ENCODE data around the gene OGFR. TPM values are rescaled to one million over a fixed set of nuclear protein-coding genes. Genes with fewer than 3 reads are reported as not detected.

The OGFR gene
- total RNA-seq, 1 donor from 2014 or later = 56.4 TPM

GRCh38 chr20:62792940-62793756, 11.5 kb upstream of the OGFR start:
- DNase-seq (ENCODE audit: low spot score) = no peak

GRCh38 chr20:62793757-62794006, 11.0 kb upstream of the OGFR start:
- peak overlapping the region; percentile 56 for H3K4me3 Mint-ChIP-seq
- intact Hi-C loops (cut with micrococcal nuclease) = loop anchor here (1.0 to 10.0 kb wide), 14 partner anchors 11 to 729 kb away; partner anchors contain the start of genes ADRM1, CABLES2, LSM14B and OGFR
- peaks cover 9% of the 10 kb centered on the region for H3K27me3 Mint-ChIP-seq (ENCODE audit: insufficient read depth)
- DNase-seq (ENCODE audit: low spot score) = no peak
- H3K27ac Mint-ChIP-seq = peak overlapping the region; percentile 67
- peaks cover 15% of the 10 kb centered on the region for H3K4me1 Mint-ChIP-seq (ENCODE audit: low read depth)
- H3K36me3 Mint-ChIP-seq (ENCODE audit: low read depth) = peaks cover 7% of the 10 kb centered on the region
- H3K9me3 Mint-ChIP-seq = no peaks in the 10 kb centered on the region

More at GRCh38 chr20:62792940-62793756, 11.5 kb upstream of the OGFR start:
- H3K27ac Mint-ChIP-seq = peak overlapping the region; percentile 86
- peaks cover 9% of the 10 kb centered on the region for H3K27me3 Mint-ChIP-seq (ENCODE audit: insufficient read depth)
- peaks cover 3% of the 10 kb centered on the region for H3K36me3 Mint-ChIP-seq (ENCODE audit: low read depth)
- H3K4me3 Mint-ChIP-seq = peak overlapping the region; percentile 15
- intact Hi-C loops (cut with micrococcal nuclease) = loop anchor here (5.0 to 10.0 kb wide), 3 partner anchors 71 to 728 kb away; partner anchors contain the start of genes OSBPL2 and TAF4
- peaks cover 15% of the 10 kb centered on the region for H3K4me1 Mint-ChIP-seq (ENCODE audit: low read depth)
- no peaks in the 10 kb centered on the region for H3K9me3 Mint-ChIP-seq

- intact Hi-C loops (cut with micrococcal nuclease) = loop anchor here (1.0 to 10.0 kb wide), 14 partner anchors 10 to 729 kb away; partner anchors contain the start of genes ADRM1, CABLES2, LSM14B and OGFR
- peaks cover 15% of the 10 kb centered on the region for H3K4me1 Mint-ChIP-seq (ENCODE audit: low read depth)
- H3K9me3 Mint-ChIP-seq = no peaks in the 10 kb centered on the region
- peak; percentile 96 for DNase-seq (ENCODE audit: low spot score)
- peak overlapping the region; percentile 81 for H3K4me3 Mint-ChIP-seq
- peaks cover 9% of the 10 kb centered on the region for H3K36me3 Mint-ChIP-seq (ENCODE audit: low read depth)
- peaks cover 9% of the 10 kb centered on the region for H3K27me3 Mint-ChIP-seq (ENCODE audit: insufficient read depth)
- H3K27ac Mint-ChIP-seq = peak overlapping the region; percentile 91
These were observed 10.5 kb upstream of the OGFR start for GRCh38 chr20:62794007-62794724.

- peaks cover 15% of the 10 kb centered on the region for H3K4me1 Mint-ChIP-seq (ENCODE audit: low read depth)
- H3K27me3 Mint-ChIP-seq (ENCODE audit: insufficient read depth) = peaks cover 5% of the 10 kb centered on the region
- peaks cover 16% of the 10 kb centered on the region for H3K36me3 Mint-ChIP-seq (ENCODE audit: low read depth)
- H3K27ac Mint-ChIP-seq = peak overlapping the region; percentile 91
- intact Hi-C loops (cut with micrococcal nuclease) = loop anchor here (2.0 to 10.0 kb wide), 6 partner anchors 132 to 730 kb away; partner anchors contain the start of genes CABLES2, DIDO1, LSM14B and OSBPL2
- DNase-seq (ENCODE audit: low spot score) = peak; percentile 62
- peak overlapping the region; percentile 81 for H3K4me3 Mint-ChIP-seq
- H3K9me3 Mint-ChIP-seq = no peaks in the 10 kb centered on the region
These were observed 9.4 kb upstream of the OGFR start for GRCh38 chr20:62795023-62795761.

GRCh38 chr20:62796699-62797491, 7.7 kb upstream of the OGFR start:
- Mint-ChIP-seq H3K27me3 (ENCODE audit: insufficient read depth) (no peaks in the 10 kb centered on the region), H3K4me3 (peak overlapping the region; percentile 87), H3K4me1 (ENCODE audit: low read depth) (peaks cover 8% of the 10 kb centered on the region), H3K9me3 (no peaks in the 10 kb centered on the region), H3K27ac (peak overlapping the region; percentile 83), H3K36me3 (ENCODE audit: low read depth) (peaks cover 22% of the 10 kb centered on the region)
- intact Hi-C loops (cut with micrococcal nuclease) = loop anchor here (1.0 to 10.0 kb wide), 4 partner anchors 11 to 732 kb away; partner anchors contain the start of genes DIDO1, OSBPL2 and TAF4
- no peak for DNase-seq (ENCODE audit: low spot score)

GRCh38 chr20:62797671-62798532, 6.7 kb upstream of the OGFR start:
- Mint-ChIP-seq H3K27ac (peak overlapping the region; percentile 63), H3K36me3 (ENCODE audit: low read depth) (peaks cover 22% of the 10 kb centered on the region), H3K27me3 (ENCODE audit: insufficient read depth) (no peaks in the 10 kb centered on the region), H3K9me3 (no peaks in the 10 kb centered on the region), H3K4me1 (ENCODE audit: low read depth) (peaks cover 8% of the 10 kb centered on the region), H3K4me3 (peak overlapping the region; percentile 87)
- DNase-seq (ENCODE audit: low spot score) = no peak
- intact Hi-C loops (cut with micrococcal nuclease) = loop anchor here (5.0 to 10.0 kb wide), 3 partner anchors 129 to 733 kb away; partner anchors contain the start of genes DIDO1, OSBPL2 and TAF4

GRCh38 chr20:62799036-62799435, 5.6 kb upstream of the OGFR start:
- intact Hi-C loops (cut with micrococcal nuclease) = loop anchor here (5.0 to 10.0 kb wide), 3 partner anchors 128 to 734 kb away; partner anchors contain the start of genes DIDO1, OSBPL2 and TAF4
- Mint-ChIP-seq H3K36me3 (ENCODE audit: low read depth) (peaks cover 22% of the 10 kb centered on the region), H3K4me3 (no peak overlapping the region)

GRCh38 chr20:62799459-62799858, 5.2 kb upstream of the OGFR start:
- intact Hi-C loops (cut with micrococcal nuclease) = loop anchor here (5.0 to 10.0 kb wide), 3 partner anchors 128 to 735 kb away; partner anchors contain the start of genes DIDO1, OSBPL2 and TAF4

More at GRCh38 chr20:62799036-62799435, 5.6 kb upstream of the OGFR start:
- Mint-ChIP-seq H3K27ac (no peak overlapping the region), H3K27me3 (ENCODE audit: insufficient read depth) (no peaks in the 10 kb centered on the region), H3K4me1 (ENCODE audit: low read depth) (peaks cover 3% of the 10 kb centered on the region), H3K9me3 (no peaks in the 10 kb centered on the region)
- no peak for DNase-seq (ENCODE audit: low spot score)

GRCh38 chr20:62799873-62800272, 4.8 kb upstream of the OGFR start:
- Mint-ChIP-seq H3K27ac (no peak overlapping the region), H3K36me3 (ENCODE audit: low read depth) (peaks cover 22% of the 10 kb centered on the region), H3K4me1 (ENCODE audit: low read depth) (peaks cover 6% of the 10 kb centered on the region), H3K4me3 (no peak overlapping the region), H3K27me3 (ENCODE audit: insufficient read depth) (no peaks in the 10 kb centered on the region), H3K9me3 (no peaks in the 10 kb centered on the region)
- DNase-seq (ENCODE audit: low spot score) = no peak
- intact Hi-C loops (cut with micrococcal nuclease) = loop anchor here (5.0 to 10.0 kb wide), 3 partner anchors 127 to 735 kb away; partner anchors contain the start of genes DIDO1, OSBPL2 and TAF4

More at GRCh38 chr20:62799459-62799858, 5.2 kb upstream of the OGFR start:
- Mint-ChIP-seq H3K36me3 (ENCODE audit: low read depth) (peaks cover 22% of the 10 kb centered on the region), H3K4me3 (no peak overlapping the region), H3K27ac (no peak overlapping the region), H3K4me1 (ENCODE audit: low read depth) (peaks cover 6% of the 10 kb centered on the region), H3K27me3 (ENCODE audit: insufficient read depth) (no peaks in the 10 kb centered on the region), H3K9me3 (no peaks in the 10 kb centered on the region)
- no peak for DNase-seq (ENCODE audit: low spot score)

GRCh38 chr20:62800314-62801259, 4.0 kb upstream of the OGFR start:
- peaks cover 6% of the 10 kb centered on the region for H3K4me1 Mint-ChIP-seq (ENCODE audit: low read depth)
- no peak overlapping the region for H3K27ac Mint-ChIP-seq
- H3K9me3 Mint-ChIP-seq = no peaks in the 10 kb centered on the region
- H3K4me3 Mint-ChIP-seq = no peak overlapping the region
- intact Hi-C loops (cut with micrococcal nuclease) = no loop called here
- no peaks in the 10 kb centered on the region for H3K27me3 Mint-ChIP-seq (ENCODE audit: insufficient read depth)
- peaks cover 22% of the 10 kb centered on the region for H3K36me3 Mint-ChIP-seq (ENCODE audit: low read depth)
- DNase-seq (ENCODE audit: low spot score) = no peak

Measured in activated T-helper 1 cell treated with anti-CD3 and anti-CD28 coated beads, Interleukin-12 subunit alpha, Interleukin-12 subunit beta, Interleukin-2, Interleukin-4 antibody, amounts not matched to agents 30 ng/mL and 10 ng/mL and 1 ng/mL, durations not matched to agents 14 hours and 24 hours and 36 hours (primary cell).